IMR-90 (cell line): ENCODE measurements around the gene SEC22A. TPM values are rescaled to one million over a fixed set of nuclear protein-coding genes. Genes with fewer than 3 reads are reported as not detected.

Experiments used
- ATAC-seq: fragments of 200-7000 bp; cut with Tn5 transposase; 2 replicates; pipeline ENCODE4 v1.9.1; 2020; ENCODE audit warnings: low read depth, mild to moderate bottlenecking, moderate library complexity
- BruUV-seq: library from RNA; stranded (reverse); fragments of 400-500 nt; replicated peaks from 2 replicates; lab custom pipeline; 2021; lab: Mats Ljungman, UMichigan
- CTCF ChIA-PET: fragments of 300-600 bp; formaldehyde crosslinking; extraction: SDS; loops from one replicate; lab custom pipeline; 2021; ENCODE audit warnings: antibody characterized with exemption; lab: Yijun Ruan, JAX
- POLR2A ChIA-PET: fragments of 300-600 bp; sonication (Branson Sonifier 250); formaldehyde crosslinking; loops from one replicate; lab custom pipeline; 2022; ENCODE audit warnings: antibody characterized with exemption; ENCODE audit not compliant: unreplicated experiment; lab: Charles Lee
- DNase-seq: peaks from one replicate; pipeline ENCODE4 v3.0.0; 2013
- H2AFZ ChIP-seq: replicated peaks from 2 replicates; pipeline ENCODE3; 2013; ENCODE audit warnings: low read length, mild to moderate bottlenecking; ENCODE audit not compliant: poor library complexity
- H2AK5ac ChIP-seq: 2 replicates; pipeline ENCODE4 v1.6.1; 2013; ENCODE audit warnings: low read depth, low read length, inconsistent platforms
- H2AK9ac ChIP-seq: replicated peaks from 2 replicates; pipeline ENCODE3; 2013; ENCODE audit warnings: mild to moderate bottlenecking, low read depth, low read length, moderate library complexity; ENCODE audit not compliant: poor library complexity
- H2BK120ac ChIP-seq: 2 replicates; pipeline ENCODE4 v1.6.1; 2013; ENCODE audit warnings: low read depth, low read length, inconsistent platforms
- H2BK15ac ChIP-seq: 3 replicates; pipeline ENCODE4 v1.6.1; 2013; ENCODE audit warnings: low read depth, low read length, inconsistent platforms
- H2BK20ac ChIP-seq: 2 replicates; pipeline ENCODE4 v1.6.1; 2013; ENCODE audit warnings: low read depth, mild to moderate bottlenecking, inconsistent platforms, low read length, moderate library complexity
- H2BK5ac ChIP-seq: 2 replicates; pipeline ENCODE4 v1.6.1; 2013; ENCODE audit warnings: mild to moderate bottlenecking, low read depth, low read length, inconsistent platforms; ENCODE audit not compliant: poor library complexity, severe bottlenecking
- H3K14ac ChIP-seq: replicated peaks from 2 replicates; pipeline ENCODE4 v1.6.1; 2013; ENCODE audit warnings: low read depth, low read length, inconsistent platforms
- H3K18ac ChIP-seq: 2 replicates; pipeline ENCODE4 v1.6.1; 2013; ENCODE audit warnings: low read depth, low read length, control low read depth
- H3K23ac ChIP-seq: 2 replicates; pipeline ENCODE4 v1.6.1; 2013; ENCODE audit warnings: low read depth, low read length, inconsistent platforms
- H3K27ac ChIP-seq: 2 replicates; pipeline ENCODE4 v1.5.1; 2013; ENCODE audit warnings: mild to moderate bottlenecking, control low read depth, low read length; ENCODE audit not compliant: insufficient read depth
- H3K27me3 ChIP-seq: 2 replicates; pipeline ENCODE4 v1.6.1; 2013; ENCODE audit warnings: low read length; ENCODE audit not compliant: control insufficient read depth, insufficient read depth
- H3K36me3 ChIP-seq: 2 replicates; pipeline ENCODE4 v1.6.1; 2013; ENCODE audit warnings: low read length, mixed read lengths; ENCODE audit not compliant: control insufficient read depth, insufficient read depth
- H3K4ac ChIP-seq: 2 replicates; pipeline ENCODE4 v1.6.1; 2013; ENCODE audit warnings: low read depth, low read length, inconsistent platforms
- H3K4me1 ChIP-seq: 2 replicates; pipeline ENCODE4 v1.6.1; 2013; ENCODE audit warnings: low read length, mixed read lengths; ENCODE audit not compliant: control insufficient read depth, insufficient read depth
- H3K4me2 ChIP-seq: 2 replicates; pipeline ENCODE4 v1.6.1; 2013; ENCODE audit warnings: low read depth, mild to moderate bottlenecking, control low read depth, low read length, moderate library complexity
- H3K4me3 ChIP-seq: 2 replicates; pipeline ENCODE4 v1.5.1; 2013; ENCODE audit warnings: low read depth, mild to moderate bottlenecking, control low read depth, low read length, moderate library complexity; ENCODE audit not compliant: insufficient read depth
- H3K56ac ChIP-seq: 2 replicates; pipeline ENCODE4 v1.6.1; 2013; ENCODE audit warnings: low read length, inconsistent platforms; ENCODE audit not compliant: insufficient read depth; ENCODE audit errors: extremely low read depth
- H3K79me1 ChIP-seq, 2 experiments: 2 replicates each; pipeline ENCODE4 v1.6.1; 2013; ENCODE audit warnings: low read length in 2 of 2, inconsistent platforms in 1 of 2, low read depth in 1 of 2
- H3K9ac ChIP-seq: 2 replicates; pipeline ENCODE4 v1.6.1; 2013; ENCODE audit warnings: low read depth, low read length, control low read depth
- H3K9me1 ChIP-seq: 2 replicates; pipeline ENCODE4 v1.6.1; 2013; ENCODE audit warnings: low read length, inconsistent platforms; ENCODE audit not compliant: insufficient read depth
- H3K9me3 ChIP-seq: 2 replicates; pipeline ENCODE4 v1.6.1; 2013; ENCODE audit warnings: low read length; ENCODE audit not compliant: control insufficient read depth, insufficient read depth
- H4K20me1 ChIP-seq: 2 replicates; pipeline ENCODE4 v1.6.1; 2013; ENCODE audit warnings: low read length, inconsistent platforms; ENCODE audit not compliant: insufficient read depth
- H4K5ac ChIP-seq: 2 replicates; pipeline ENCODE4 v1.6.1; 2013; ENCODE audit warnings: mild to moderate bottlenecking, low read depth, low read length, control low read depth
- H4K8ac ChIP-seq, 2 experiments: 2 replicates each; pipeline ENCODE4 v1.6.1; 2013; ENCODE audit warnings: low read depth in 2 of 2, low read length in 2 of 2, control low read depth in 1 of 2, inconsistent platforms in 1 of 2
- H4K91ac ChIP-seq: 2 replicates; pipeline ENCODE4 v1.6.1; 2013; ENCODE audit warnings: low read depth, low read length, inconsistent platforms; ENCODE audit not compliant: insufficient read depth
- RFX5 ChIP-seq: IDR thresholded peaks from 2 replicates; pipeline ENCODE4 v1.8.0; 2012; ENCODE audit warnings: low read depth, mild to moderate bottlenecking, low read length, moderate library complexity
- USF2 ChIP-seq: fragments of 150-350 bp; IDR thresholded peaks from 2 replicates; pipeline ENCODE4 v1.6.1; 2017; ENCODE audit warnings: mild to moderate bottlenecking, antibody characterized with exemption, low read length, low read depth
- WGBS, 2 experiments: methylation state at CpG; one replicate each; pipeline versions ENCODE4 v1.1.5 to v1.1.7; 2013; ENCODE audit warnings: missing lambda C conversion rate in 2 of 2; ENCODE audit not compliant: insufficient read length in 1 of 2; ENCODE audit errors: extremely low coverage in 2 of 2; 5-methylcytosine and 5-hydroxymethylcytosine counted together
- dilution Hi-C: fragments of 300-500 bp; cut with HindIII; formaldehyde crosslinking; loops from one replicate; pipeline ENCODE4 v1.14.3; 2018; ENCODE audit warnings: low sequenced_read_pairs; ENCODE audit not compliant: unreplicated experiment
- in situ Hi-C: fragments of 300-500 bp; cut with MboI; formaldehyde crosslinking; loops from 3 replicates; pipeline ENCODE4 v1.14.3; 2019; ENCODE audit warnings: low sequenced_read_pairs, inconsistent platforms, mixed read lengths
- intact Hi-C: fragments of 100-400 bp; cut with micrococcal nuclease; formaldehyde crosslinking; loops from 2 replicates; pipeline ENCODE4 v1.10.0; 2022
- polyA plus RNA-seq, 3 experiments: library from polyadenylated mRNA; depleted of rRNA; stranded (reverse); fragments of >200 nt; gene quantifications; 2 replicates each; pipeline ENCODE4 v1.2.3, GENCODE V29; 2012; ENCODE audit warnings: low replicate concordance in 1 of 3
- total RNA-seq: library from RNA; depleted of rRNA; stranded (reverse); fragments of >200 nt; gene quantifications from 2 replicates; pipeline ENCODE4 v1.2.3, GENCODE V29; 2012

Gene SEC22A
- total and polyA plus RNA-seq, 2 of the 4 experiments (the other 2 are of a cell fraction): 17.5 to 36.0 TPM

- Histone ChIP-seq H4K91ac (no peak overlapping the region), H3K23ac (no peak overlapping the region), H2BK5ac (no peak overlapping the region), H3K4me1 (no peaks in the 10 kb centered on the region), H3K36me3 (no peaks in the 10 kb centered on the region), H3K9ac (no peak overlapping the region), H3K9me3 (no peaks in the 10 kb centered on the region), H3K4me3 (no peak overlapping the region), H3K56ac (no peak overlapping the region), H2AK5ac (no peak overlapping the region), H3K4me2 (no peak overlapping the region), H3K14ac (no peak overlapping the region), H3K27ac (no peak overlapping the region), H3K4ac (no peak overlapping the region), H4K5ac (no peak overlapping the region), H3K18ac (no peak overlapping the region), H3K27me3 (peaks cover 24% of the 10 kb centered on the region), H2AFZ (no peak overlapping the region), H3K79me1 (no peaks in the 10 kb centered on the region), H2BK20ac (no peak overlapping the region), H2AK9ac (no peak overlapping the region), H4K8ac (no peak overlapping the region), H2BK15ac (no peak overlapping the region), H3K9me1 (no peaks in the 10 kb centered on the region), H2BK120ac (no peak overlapping the region), H4K20me1 (no peaks in the 10 kb centered on the region)
- in situ Hi-C loops (no loop called here), dilution Hi-C loops (no loop called here), intact Hi-C loops (no loop called here)
- no TSS peak for BruUV-seq
- TF ChIP-seq USF2 (no peak), RFX5 (no peak)
- no peak for DNase-seq
- CTCF ChIA-PET: no interaction called here
- no peak for ATAC-seq
- POLR2A ChIA-PET: no interaction called here
- WGBS, 2 experiments: 80% methylated on average over 11 of the region's 20 CpGs; no CpG with 5 or more reads in 1 of the 2 experiments
Measured at GRCh38 chr3:123289391-123290106, 87.8 kb downstream of the SEC22A start.
